ENCODE measurements around the gene KSR2.
"Not testable (repeated sequence)": the region's sequence is repeated elsewhere in the genome, so short reads cannot be mapped to it uniquely, and the experiment has no call there.

KSR2 gene

DNA sequence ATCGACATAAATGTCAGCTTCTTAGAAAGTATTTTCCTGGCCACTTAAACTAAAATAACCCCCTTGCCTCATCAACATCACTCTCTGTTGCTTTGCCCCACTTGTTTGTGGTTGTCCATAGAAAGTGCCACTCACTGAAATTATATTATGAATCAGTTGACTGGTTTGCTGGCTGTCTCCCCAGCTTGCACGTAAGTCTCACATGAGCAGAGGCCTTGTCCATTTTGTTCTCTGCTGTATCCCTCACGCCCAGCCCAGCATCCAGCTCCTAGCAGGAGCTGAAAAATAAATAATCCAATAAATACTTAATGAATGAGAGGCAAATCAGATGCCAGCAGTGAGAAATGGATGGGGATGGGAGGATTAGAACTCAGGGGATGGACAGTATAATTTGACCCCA, 159.3 kb downstream of the KSR2 start:
- no peak for DNase-seq

DNA sequence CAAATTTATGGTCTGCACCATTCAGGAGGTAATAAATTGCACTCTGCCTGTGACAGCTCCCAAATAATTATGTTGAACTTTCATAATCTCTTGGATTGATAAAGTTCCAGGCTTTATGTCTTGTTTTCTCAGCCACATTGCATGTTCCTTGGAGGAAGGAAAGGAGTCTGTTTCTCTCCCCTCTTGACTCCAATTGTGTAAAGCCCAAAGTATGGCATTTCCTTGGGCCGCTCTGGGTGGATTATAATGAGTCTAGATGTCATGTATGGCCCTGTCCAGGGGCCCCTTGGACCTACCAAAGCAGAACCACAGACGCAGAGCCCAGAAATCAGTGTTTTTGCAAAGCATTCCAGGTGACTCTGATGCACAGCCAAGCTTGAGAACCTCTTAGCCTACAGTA, 160.8 kb downstream of the KSR2 start:
- DNase-seq = no peak

DNA sequence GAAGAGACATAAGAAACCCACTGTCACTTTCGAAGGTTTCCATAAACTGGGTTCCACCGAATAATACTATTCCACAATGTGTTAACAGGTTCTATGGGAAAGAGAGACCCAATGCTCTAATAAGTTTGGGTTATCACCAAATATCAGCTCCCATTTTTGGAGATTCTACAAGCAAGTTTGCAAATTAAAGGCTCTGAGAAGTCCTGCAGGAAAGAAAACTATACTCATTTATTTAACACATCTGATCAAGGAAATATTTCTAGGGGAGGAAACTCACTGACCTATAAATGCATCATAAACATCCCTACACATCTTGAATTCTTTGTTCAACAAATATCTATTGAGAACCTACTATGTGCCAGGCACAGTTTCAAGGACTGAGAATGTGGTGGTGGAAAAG, 161.4 kb downstream of the KSR2 start:
- no peak for DNase-seq

DNA sequence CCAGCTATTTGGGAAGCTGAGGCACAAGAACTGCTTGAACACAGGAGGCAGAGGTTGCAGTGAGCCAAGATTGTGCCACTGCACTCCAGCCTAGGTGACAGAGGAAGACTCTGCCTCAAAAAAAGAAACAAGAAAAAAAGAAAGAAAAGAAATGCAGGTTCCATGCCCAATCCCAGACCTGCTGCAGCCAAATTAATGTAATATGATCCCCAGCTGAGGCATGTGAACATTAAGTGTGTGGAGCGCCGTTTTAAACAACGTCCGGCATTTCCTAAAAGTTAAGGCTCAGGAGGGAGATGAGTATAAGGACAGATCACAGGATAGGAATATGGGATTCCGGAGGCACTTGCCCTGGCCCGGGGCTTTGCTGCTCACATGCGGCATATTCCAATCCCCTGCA, 162.9 kb downstream of the KSR2 start:
- DNase-seq = no peak

DNA sequence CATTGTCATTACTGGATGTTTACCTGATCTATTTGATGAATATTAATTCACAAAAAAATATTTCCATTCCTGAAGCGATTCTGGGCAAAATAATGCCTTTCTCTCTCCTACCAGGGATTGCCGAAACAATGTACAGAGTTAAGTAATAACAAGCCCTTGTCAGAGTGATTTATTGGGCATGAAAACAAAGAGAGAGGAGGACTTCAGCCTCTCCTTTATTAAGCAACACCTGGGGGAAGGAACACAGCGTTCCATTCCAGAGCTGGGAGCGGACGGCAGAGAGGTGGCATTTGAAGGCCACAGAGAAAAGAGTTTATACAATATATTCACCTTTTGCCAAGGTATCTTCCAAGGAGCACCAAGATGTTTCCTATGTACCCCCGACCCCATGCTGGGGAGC, 165.8 kb downstream of the KSR2 start:
- DNase-seq = no peak

DNA sequence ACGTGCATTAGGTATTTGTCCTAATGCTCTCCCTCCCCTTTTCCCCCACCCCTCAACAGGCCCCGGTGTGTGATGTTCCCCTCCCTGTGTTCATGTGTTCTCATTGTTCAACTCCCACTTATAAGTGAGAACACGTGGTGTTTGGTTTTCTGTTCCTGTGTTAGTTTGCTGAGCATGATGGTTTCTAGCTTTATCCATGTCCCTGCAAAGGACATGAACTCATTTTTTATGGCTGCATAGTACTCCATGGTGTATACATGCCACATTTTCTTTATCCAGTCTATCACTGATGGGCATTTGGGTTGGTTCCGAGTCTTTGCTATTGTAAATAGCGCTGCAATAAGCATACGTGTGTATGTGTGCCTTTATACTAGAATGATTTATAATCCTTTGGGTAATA, 168.1 kb downstream of the KSR2 start:
- not testable (repeated sequence) for DNase-seq

DNA sequence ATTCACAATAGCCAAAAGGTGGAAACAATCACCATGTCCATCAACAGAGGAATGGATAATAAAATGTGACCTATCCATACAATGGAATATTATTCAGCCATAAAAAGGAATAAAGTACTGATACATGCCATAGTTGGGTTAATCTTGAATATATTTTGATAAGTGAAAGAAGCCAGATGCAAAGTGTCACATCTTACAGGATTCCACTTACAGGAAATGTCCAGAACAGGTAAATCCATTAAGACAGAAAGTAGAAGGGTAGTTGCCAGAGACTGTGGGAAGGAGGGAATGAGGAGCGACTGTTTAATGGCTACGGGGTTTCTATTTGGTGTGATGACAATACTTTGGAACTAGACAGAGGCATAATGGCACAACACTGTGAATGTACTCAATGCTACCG, 171.6 kb downstream of the KSR2 start:
- DNase-seq = no peak

DNA sequence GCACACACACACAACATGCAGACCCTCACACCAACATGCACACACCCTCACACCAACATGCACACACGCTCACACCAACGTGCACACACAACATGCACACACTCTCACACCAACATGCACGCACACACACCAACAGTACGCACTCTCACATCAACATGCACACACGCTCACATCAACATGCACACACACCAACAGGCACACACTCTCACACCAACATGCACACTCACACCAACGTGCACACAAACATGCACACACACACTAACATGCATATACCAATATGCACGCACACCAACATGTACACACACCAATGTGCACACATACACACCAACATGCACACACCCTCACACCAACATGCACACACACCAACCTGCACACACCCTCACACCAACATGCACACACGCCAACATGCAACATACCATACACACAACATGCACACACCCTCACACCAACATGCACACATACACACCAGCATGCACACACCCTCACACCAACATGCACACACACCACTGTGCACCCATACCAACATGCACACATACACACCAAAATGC, 175.8 kb downstream of the KSR2 start:
- no peak for DNase-seq

DNA sequence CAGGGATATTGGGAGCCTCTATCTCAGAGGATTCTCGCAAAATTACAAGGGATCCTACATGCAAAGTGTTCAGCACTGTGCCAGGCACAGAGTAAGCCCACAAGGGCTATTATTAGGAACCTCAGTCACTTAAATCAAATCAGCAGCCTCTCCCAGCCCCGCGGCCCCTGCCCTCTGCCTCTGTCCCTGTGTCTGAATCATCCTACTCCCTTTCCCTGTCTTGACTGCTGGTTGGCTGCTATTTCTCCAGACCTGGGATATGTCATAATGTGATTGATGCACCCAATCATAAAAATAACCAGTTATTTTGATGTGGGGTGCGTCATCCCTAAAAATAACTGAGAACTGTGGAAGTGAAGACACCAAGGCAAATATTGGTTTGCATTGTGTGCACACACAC, 176.3 kb downstream of the KSR2 start:
- DNase-seq = no peak

DNA sequence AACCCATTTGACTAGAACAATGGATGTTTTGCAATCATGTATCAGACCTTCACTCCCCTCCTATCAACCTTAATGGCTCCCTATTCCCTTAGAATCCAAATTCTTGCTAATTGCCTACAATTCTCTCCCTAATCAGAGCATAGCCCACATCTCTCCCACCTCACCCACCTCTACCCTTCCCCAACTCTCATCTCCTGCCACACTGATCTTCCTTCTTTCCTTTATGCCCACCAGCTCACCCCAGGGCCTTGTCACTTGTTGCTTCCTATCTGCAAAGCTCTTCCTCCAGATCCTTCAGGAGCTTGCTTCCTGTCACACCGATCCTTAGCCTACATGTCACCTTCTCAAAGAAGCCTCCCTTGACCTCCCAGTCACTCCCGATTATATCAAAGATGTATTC, 177.8 kb downstream of the KSR2 start:
- no peak for DNase-seq

DNA sequence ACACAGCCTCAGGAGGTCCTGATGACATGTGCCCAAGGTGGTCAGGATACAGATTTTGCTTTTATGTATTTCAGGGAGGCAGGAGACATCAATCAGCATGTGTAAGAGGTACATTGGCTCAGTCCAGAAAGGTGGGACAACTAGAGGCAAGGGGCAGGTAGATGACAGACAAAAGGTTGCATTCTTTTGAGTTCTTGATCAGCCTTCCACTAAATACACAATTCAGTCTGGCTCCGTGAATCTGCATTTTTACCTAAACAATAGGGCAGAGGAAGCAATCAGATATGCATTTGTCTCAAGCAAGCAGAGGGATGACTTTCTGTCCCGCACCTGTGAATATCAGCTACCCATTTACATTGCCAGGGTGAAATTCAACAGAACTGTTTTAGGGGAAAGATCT, 178.6 kb downstream of the KSR2 start:
- no peak for DNase-seq

DNA sequence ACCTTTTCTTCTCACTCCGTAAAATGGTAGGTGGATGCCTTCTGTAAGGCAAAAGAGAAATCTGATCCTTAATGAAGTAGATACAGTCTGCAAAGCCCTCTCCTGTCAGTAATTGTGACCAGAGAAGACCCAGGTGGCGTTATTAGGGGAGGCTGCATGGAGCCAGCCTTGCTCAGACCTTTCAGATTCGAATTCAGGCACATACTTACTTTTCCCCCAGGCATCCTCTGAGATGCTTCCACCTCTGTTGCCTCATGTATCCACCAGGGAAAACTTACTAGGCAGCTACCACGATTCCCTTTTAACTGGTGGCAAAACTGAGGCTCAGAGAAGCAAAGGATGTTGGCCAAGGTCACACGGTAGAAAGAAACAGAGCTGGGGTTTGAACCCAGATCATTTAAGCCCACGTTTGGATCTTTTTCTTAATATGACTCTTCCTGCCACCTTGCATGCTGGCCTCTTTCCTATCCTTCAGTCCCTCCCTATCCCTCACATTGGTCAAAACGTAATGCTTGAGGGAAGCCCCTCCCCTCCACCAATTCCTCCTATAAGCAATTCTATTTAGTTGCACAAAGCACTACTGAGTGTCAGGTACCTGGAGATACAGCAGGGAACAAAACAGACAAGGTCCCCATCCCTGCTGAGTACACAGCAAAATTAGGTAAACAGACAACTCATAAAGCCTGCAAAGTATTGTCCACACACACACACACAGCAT, 179.4 kb downstream of the KSR2 start:
- DNase-seq = no peak

DNA sequence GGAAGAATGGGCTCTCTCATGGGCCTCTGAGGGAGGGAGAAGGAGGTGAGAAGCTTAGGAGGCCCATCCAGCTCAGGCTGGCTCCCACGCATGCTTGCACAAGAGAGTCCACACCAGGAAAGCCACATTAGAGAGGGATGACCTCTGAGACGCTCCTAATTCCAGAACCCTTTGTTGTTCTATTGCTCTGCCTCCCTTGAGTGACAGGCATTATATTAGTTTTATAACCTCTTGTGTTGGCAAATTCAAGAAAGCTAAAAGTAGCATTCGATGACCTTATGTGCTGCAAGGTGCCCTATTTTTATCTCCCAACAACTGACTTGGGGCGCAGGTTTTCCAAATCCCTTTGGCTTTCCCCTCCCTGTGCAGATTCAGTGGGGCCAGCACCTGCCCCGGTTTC, 190.1 kb downstream of the KSR2 start:
- DNase-seq = no peak

DNA sequence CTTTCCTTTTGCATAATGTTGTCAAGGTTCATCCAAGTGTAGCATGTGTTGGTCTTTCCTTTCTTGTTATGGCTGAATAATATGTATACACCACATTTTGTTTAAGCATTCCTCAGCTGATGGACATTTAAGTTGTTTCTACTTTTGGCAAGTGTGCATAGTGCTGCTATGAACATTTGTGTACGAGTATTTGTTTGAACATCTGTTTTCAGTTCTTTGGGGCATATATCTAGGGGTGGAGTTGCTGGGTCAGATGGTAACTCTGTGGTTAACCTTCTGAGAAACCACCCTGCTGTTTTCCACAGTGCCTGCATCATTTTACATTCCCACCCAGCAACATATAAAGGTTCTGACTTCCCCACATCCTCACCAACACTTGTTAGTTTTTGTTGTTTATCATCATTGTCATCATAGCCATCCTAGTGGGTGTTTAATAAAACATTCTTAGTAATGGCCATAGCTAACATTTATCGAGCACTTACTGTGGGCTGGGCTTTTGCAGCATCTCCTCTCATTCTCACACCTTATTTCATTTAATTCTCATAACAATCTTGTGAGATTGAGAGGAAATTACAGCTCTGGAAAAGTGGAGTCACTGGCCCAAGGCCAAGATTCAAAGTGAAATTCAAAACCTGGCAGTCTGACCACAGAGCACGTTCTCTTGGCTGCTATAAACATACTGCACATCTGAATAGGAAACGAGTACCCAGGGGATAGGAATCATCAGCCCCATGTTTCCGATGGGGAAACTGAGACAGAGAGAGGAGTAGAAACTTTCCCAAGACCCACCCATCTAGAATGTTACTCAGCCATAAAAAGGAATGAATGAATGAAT, 193.6 kb downstream of the KSR2 start:
- no peak for DNase-seq

DNA sequence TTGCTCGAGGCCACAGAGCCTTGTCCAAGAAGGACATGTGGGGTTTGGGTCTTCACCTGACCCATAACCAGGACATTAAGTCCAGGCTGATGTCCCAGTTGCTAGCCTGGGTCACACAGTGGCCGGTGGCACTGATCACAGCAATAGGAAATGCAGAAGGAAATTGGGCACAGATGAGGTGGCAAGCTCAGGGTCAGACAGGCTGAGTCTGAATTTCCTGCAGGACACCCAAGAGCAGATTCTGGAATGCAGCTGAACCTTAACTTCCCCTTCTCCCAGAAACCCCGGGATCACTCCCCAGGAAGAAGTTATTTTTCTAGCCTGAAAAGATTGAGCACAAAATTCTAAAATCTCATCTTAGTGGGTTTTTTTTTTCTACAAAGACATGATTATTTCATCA, 199.9 kb downstream of the KSR2 start:
- DNase-seq = no peak

DNA sequence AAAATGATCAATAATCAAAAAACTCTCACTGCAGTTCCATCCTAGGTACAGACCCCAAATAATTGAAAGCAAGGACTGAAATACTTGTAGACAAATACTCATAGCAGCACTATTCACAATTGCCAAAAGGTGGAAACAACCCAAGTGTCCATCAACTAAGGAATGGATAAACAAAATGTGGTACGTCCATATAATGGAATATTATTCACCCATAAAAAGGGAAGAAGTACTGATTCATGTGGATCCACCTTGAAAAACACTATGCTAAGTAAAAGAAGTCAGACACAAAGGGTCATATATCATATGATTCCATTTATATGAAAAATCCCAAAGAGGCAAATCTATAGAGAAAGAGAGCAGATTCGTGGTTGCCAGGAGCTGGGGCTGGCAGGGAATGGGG, 202.8 kb downstream of the KSR2 start:
- no peak for DNase-seq

DNA sequence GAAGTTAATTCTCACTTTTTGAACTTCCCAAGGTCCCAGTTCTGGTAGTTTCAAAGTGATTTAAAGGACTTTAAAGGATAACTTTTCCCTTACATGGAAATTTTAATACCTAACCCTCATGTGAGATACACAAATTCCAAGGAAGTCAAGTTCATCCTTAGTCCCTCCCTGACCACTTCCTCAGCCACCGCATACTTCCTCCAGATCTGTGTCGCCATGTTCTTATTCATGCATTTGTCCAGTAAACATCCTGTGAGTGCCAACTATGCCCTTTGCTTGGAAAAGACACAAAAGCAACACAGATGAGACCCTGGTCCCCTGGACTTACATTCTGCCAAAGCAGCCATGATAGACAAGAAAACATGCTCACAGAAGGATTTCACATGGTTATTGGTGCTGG, 206.6 kb downstream of the KSR2 start:
- no peak for DNase-seq

DNA sequence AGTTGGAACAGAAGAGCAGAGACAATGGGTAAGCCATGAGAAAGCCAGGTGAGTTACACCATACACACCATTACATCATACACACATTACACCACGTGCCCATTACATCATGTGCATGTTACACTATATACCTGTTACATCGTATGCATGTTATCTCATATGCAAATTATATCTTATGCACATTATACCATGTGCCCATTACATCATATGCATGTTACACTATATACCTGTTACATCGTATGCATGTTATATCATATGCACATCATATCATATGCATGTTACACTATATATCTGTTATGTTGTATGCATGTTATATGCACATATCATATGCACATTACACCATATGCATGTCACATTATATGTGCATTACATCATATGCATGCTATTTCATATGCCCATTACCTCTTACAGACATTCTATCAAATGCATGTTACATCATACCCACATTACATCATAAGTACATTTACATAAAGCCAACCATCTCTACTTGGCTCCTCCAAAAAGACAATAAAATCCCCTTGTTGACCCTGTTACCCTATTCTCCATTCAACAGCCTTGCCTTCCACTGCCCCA, 207.2 kb downstream of the KSR2 start:
- no peak for DNase-seq

DNA sequence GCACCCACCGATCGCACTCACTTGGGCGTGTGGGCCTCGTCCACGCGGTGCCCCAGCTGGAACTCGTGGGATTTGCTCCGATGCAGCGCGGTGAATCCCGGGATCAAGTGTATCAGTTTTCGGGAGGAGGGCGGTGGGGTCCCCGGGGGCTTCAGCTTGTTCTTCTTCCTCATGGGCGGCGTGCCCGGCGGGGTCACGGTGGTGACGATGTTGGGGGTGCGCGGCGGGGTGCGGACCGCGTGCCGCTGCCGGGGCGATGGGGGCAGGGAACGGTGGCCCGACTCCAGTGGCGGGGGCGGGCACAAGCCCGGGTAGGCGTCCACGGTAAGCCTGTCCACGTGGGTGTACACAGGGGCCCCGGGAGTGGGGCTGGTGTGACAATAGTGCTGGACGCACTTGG, 207.8 kb downstream of the KSR2 start:
- no peak for DNase-seq

DNA sequence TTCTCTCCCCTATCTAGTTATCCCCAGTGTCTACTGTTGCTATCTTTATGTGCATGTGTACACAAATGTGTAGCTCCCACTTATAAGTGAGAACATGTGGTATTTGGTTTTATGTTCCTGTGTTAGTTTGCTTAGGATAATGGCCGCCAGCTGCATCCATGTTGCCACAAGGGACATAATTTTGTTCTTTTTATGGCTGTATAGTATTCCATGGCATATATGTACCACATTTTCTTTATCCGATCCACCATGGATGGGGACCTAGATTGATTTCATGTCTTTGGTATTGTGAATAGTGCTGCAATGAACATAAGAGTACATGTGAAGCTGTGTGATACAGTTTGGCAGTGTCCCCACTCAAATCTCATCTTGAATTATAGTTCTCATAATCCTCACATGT, 218.1 kb downstream of the KSR2 start:
- DNase-seq = no peak

DNA sequence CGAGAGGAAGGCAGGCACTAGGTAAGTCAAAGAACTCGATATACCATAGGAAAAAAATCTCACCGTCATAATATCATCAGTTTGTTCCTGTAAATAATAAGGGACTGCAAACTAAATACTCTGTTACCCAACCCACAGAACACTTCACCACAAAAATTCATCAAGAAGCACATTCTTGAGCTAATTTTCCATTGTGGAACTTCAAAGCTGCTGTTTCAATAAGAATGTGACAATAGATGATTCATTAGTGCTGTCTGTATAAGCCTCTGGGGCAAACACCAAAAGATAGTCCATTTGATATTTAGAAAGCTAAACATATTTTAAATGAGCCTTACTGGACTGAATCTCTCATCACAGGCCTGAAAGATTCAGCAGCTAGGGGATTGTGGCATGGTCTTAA, 219.4 kb downstream of the KSR2 start:
- DNase-seq = no peak

DNA sequence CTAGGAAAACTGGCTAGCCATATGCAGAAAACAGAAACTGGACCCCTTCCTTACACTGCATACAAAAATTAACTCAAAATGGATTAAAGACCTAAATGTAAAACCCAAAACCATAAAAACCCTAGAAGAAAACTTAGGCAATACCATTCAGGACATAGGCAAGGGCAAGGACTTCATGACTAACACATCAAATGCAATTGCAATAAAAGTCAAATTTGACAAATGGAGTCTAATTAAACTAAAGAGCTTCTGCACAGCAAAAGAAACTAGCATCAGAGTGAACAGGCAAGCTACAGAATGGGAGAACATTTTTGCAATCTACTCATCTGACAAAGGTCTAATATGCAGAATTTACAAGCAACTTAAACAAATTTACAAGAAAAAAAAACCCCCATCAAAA, 222.4 kb downstream of the KSR2 start:
- not testable (repeated sequence) for DNase-seq

DNA sequence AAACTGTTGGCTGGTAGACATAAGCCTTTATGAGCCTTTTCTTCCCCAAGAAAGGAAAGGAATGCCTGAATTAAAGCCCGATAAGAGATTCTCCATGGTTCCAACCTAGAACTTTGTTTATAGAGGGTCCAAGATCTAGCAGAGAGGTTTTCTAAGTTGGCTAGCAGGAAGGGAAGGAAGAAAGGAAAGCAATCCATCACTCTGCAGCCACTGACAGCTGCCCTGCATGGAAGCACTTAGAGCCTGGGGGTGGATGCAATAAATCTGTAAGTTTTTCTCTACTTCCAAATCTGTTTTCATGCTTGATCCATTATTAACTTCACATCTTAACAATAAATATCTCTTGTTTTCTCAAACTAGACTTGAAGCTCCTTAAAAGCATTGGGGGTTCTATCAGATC, 224.4 kb downstream of the KSR2 start:
- no peak for DNase-seq

DNA sequence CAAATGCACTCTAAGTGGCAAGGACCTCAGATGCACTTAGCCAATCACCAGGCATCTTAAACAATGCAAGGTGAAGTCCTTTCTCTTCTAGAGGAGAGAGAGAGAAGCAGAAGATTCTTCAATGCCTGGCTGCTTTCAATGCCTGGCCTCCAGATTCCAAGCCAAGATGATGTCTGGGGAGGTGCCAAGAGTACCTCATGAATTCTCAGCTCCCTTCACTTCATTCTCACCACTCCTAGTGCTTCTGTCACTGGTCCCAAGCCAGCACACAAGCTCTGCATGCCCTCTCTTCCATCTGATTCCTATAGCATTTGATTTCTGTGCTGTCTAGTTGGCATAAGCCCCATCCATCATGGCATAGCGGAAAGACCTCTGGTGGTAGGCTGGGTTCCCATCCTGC, 225.0 kb downstream of the KSR2 start:
- no peak for DNase-seq
